AG04450 (cell line): ENCODE measurements around the gene CDX4. TPM values are rescaled to one million over a fixed set of nuclear protein-coding genes. Genes with fewer than 3 reads are reported as not detected.

Source experiments
- CTCF ChIA-PET: fragments of 300-600, 350-600 bp; formaldehyde crosslinking; extraction: SDS; loops from one replicate; lab custom pipeline; 2022; ENCODE audit warnings: antibody characterized with exemption, inconsistent platforms; lab: Charles Lee
- POLR2A ChIA-PET: fragments of 350-600 bp; formaldehyde crosslinking; extraction: SDS; loops from one replicate; lab custom pipeline; 2021; ENCODE audit warnings: antibody characterized with exemption, inconsistent platforms; lab: Yijun Ruan, JAX
- DNase-seq: peaks from one replicate; pipeline ENCODE4 v3.0.0-alpha.2; 2011; ENCODE audit warnings: low read depth, low spot score
- H3K27ac ChIP-seq: one replicate; pipeline ENCODE4 v1.5.1; 2012; ENCODE audit warnings: low read depth, low read length, control low read depth
- H3K27me3 ChIP-seq: one replicate; pipeline ENCODE4 v1.6.0; 2012; ENCODE audit warnings: low read length; ENCODE audit not compliant: control insufficient read depth, insufficient read depth
- H3K4me3 ChIP-seq: 2 replicates; pipeline ENCODE4 v1.5.1; 2011; ENCODE audit warnings: mild to moderate bottlenecking, low read depth, low read length, control low read depth
- H3K9me3 ChIP-seq: 2 replicates; pipeline ENCODE4 v1.5.1; 2012; ENCODE audit warnings: low read length; ENCODE audit not compliant: control insufficient read depth, insufficient read depth
- CTCF ChIP-seq: IDR thresholded peaks from 2 replicates; pipeline ENCODE4 v1.5.1; 2011; ENCODE audit warnings: low read depth, low read length, control low read depth, inconsistent platforms
- polyA minus RNA-seq: library from RNA; depleted of rRNA, polyadenylated mRNA; stranded (reverse); fragments of >200 nt; gene quantifications from 2 replicates; pipeline ENCODE4 v1.2.3, GENCODE V29; 2011; rRNA and poly(A)+ RNA removed
- polyA plus RNA-seq: library from polyadenylated mRNA; depleted of rRNA; stranded (reverse); fragments of >200 nt; gene quantifications from 2 replicates; pipeline ENCODE4 v1.2.3, GENCODE V29; 2011; rRNA removed

Gene CDX4
- polyA plus RNA-seq (not detected in 2 replicates), polyA minus RNA-seq (not detected in 2 replicates)

GRCh38 chrX:73446831-73447230, at the start of gene CDX4:
Gene CDX4 (plus strand): TSS chrX:73447053. CDS start chrX:73447254, 201 bp downstream.
- no peaks in the 10 kb centered on the region; the same call in 1 of the 2 replicates for H3K9me3 ChIP-seq
- H3K4me3 ChIP-seq = no peak within 1 kb of the TSS
- no peak within 1 kb of the TSS for H3K27ac ChIP-seq
- ChIA-PET CTCF (no interaction called here), POLR2A (no interaction called here)
- peaks cover 17% of the 10 kb centered on the region for H3K27me3 ChIP-seq
- no peak for TF ChIP-seq CTCF
- no peak for DNase-seq

- CTCF ChIA-PET = no interaction called here
- POLR2A ChIA-PET = no interaction called here
- Histone ChIP-seq H3K27ac (no peak overlapping the region), H3K4me3 (no peak overlapping the region), H3K27me3 (no peaks in the 10 kb centered on the region), H3K9me3 (no peaks in the 10 kb centered on the region)
- TF ChIP-seq CTCF = no peak
- no peak for DNase-seq
Measured at GRCh38 chrX:73398185-73398914, 48.5 kb upstream of the CDX4 start.

- no peaks in the 10 kb centered on the region for H3K9me3 ChIP-seq
- no peak overlapping the region for H3K27ac ChIP-seq
- POLR2A ChIA-PET = no interaction called here
- DNase-seq = no peak
- TF ChIP-seq CTCF = no peak
- CTCF ChIA-PET = no interaction called here
- H3K27me3 ChIP-seq = no peaks in the 10 kb centered on the region
- no peak overlapping the region for H3K4me3 ChIP-seq
Measured at GRCh38 chrX:73400136-73400748, 46.6 kb upstream of the CDX4 start.

GRCh38 chrX:73401591-73402266, 45.1 kb upstream of the CDX4 start:
- Histone ChIP-seq H3K9me3 (no peaks in the 10 kb centered on the region), H3K27me3 (no peaks in the 10 kb centered on the region), H3K4me3 (no peak overlapping the region), H3K27ac (no peak overlapping the region)
- ChIA-PET CTCF (no interaction called here), POLR2A (no interaction called here)
- no peak for DNase-seq
- no peak for TF ChIP-seq CTCF

GRCh38 chrX:73412930-73413329, 33.9 kb upstream of the CDX4 start:
- no peak overlapping the region for H3K27ac ChIP-seq
- no peaks in the 10 kb centered on the region for H3K27me3 ChIP-seq
- H3K9me3 ChIP-seq = no peaks in the 10 kb centered on the region
- H3K4me3 ChIP-seq = no peak overlapping the region
- DNase-seq = no peak
- POLR2A ChIA-PET = no interaction called here
- CTCF ChIA-PET = no interaction called here
- TF ChIP-seq CTCF = no peak
